ENCODE measurements around the gene APOB. TPM values are rescaled to one million over a fixed set of nuclear protein-coding genes. Genes with fewer than 3 reads are reported as not detected.

Gene APOB
- total RNA-seq, 2 donors from 2014 or later: 7.5 to 14.1 TPM

DNA sequence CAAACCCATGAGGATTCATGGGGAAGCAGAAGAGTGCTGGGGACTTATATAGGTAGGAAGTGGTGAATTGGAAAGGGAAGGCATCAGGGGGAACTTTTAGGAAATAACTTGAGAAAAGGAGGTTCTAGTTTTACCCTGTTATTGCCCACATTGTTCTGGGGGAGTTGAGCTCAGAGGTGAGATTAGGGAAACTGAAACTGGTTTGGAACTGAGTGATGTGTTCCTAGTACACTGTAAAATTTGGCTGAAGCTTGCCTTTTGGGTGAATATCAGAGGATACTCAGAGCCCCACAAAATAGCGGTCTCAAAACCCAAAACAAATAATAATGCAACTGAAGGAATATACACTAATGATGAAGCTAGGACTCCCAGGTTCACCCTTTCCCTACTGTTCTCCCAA, 39.6 kb upstream of the APOB start:
- Histone ChIP-seq H3K4me3 (ENCODE audit: low read length) (no peak overlapping the region), H3K9me3 (ENCODE audit: control insufficient read depth, low read length) (no peaks in the 10 kb centered on the region), H3K9ac (ENCODE audit: extremely low read depth, low read length, poor library complexity, severe bottlenecking) (no peak overlapping the region), H3K4me1 (ENCODE audit: control insufficient read depth, insufficient read depth, low read length) (no peaks in the 10 kb centered on the region), H3K27me3 (ENCODE audit: control insufficient read depth, insufficient read depth, low read length, poor library complexity, severe bottlenecking) (no peaks in the 10 kb centered on the region), H3K36me3 (ENCODE audit: control insufficient read depth, insufficient read depth, low read length) (no peaks in the 10 kb centered on the region), H3K27ac (ENCODE audit: low read depth, low read length) (no peak overlapping the region)
- TF ChIP-seq, protein P1, sequence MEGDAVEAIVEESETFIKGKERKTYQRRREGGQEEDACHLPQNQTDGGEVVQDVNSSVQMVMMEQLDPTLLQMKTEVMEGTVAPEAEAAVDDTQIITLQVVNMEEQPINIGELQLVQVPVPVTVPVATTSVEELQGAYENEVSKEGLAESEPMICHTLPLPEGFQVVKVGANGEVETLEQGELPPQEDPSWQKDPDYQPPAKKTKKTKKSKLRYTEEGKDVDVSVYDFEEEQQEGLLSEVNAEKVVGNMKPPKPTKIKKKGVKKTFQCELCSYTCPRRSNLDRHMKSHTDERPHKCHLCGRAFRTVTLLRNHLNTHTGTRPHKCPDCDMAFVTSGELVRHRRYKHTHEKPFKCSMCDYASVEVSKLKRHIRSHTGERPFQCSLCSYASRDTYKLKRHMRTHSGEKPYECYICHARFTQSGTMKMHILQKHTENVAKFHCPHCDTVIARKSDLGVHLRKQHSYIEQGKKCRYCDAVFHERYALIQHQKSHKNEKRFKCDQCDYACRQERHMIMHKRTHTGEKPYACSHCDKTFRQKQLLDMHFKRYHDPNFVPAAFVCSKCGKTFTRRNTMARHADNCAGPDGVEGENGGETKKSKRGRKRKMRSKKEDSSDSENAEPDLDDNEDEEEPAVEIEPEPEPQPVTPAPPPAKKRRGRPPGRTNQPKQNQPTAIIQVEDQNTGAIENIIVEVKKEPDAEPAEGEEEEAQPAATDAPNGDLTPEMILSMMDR (conservative IDR thresholded peaks at IDR 0.05): no peak
- H3K27ac Mint-ChIP-seq: no peak overlapping the region
- no peak for DNase-seq
- H3K9me3 Mint-ChIP-seq: peaks cover 11% of the 10 kb centered on the region
- H3K4me1 Mint-ChIP-seq: no peaks in the 10 kb centered on the region
- H3K4me3 Mint-ChIP-seq: no peak overlapping the region
- H3K27me3 Mint-ChIP-seq (ENCODE audit: insufficient read depth): no peaks in the 10 kb centered on the region
- WGBS, 2 experiments (ENCODE audit: insufficient coverage in 1 of 2, insufficient read length in 1 of 2): 100% methylated on average over 1 of the region's 1 CpG; no CpG with 5 or more reads in 1 of the 2 experiments
- H3K36me3 Mint-ChIP-seq (ENCODE audit: low read depth): no peaks in the 10 kb centered on the region

- Histone ChIP-seq H3K4me1 (ENCODE audit: control insufficient read depth, insufficient read depth, low read length) (no peaks in the 10 kb centered on the region), H3K27me3 (ENCODE audit: control insufficient read depth, insufficient read depth, low read length, poor library complexity, severe bottlenecking) (no peaks in the 10 kb centered on the region), H3K9me3 (ENCODE audit: control insufficient read depth, low read length) (no peaks in the 10 kb centered on the region), H3K36me3 (ENCODE audit: control insufficient read depth, insufficient read depth, low read length) (no peaks in the 10 kb centered on the region), H3K4me3 (ENCODE audit: low read length) (no peak overlapping the region), H3K9ac (ENCODE audit: extremely low read depth, low read length, poor library complexity, severe bottlenecking) (no peak overlapping the region), H3K27ac (ENCODE audit: low read depth, low read length) (no peak overlapping the region)
- H3K4me1 Mint-ChIP-seq: no peaks in the 10 kb centered on the region
- DNase-seq: no peak
- H3K4me3 Mint-ChIP-seq: no peak overlapping the region
- 86% methylated on average over 1 of the region's 1 CpG; no CpG with 5 or more reads in 1 of the 2 experiments for WGBS, 2 experiments (ENCODE audit: insufficient coverage in 1 of 2, insufficient read length in 1 of 2)
- H3K27me3 Mint-ChIP-seq (ENCODE audit: insufficient read depth): no peaks in the 10 kb centered on the region
- H3K9me3 Mint-ChIP-seq: peaks cover 15% of the 10 kb centered on the region
- H3K36me3 Mint-ChIP-seq (ENCODE audit: low read depth): no peaks in the 10 kb centered on the region
- TF ChIP-seq, protein P1 (conservative IDR thresholded peaks at IDR 0.05): no peak
- H3K27ac Mint-ChIP-seq: no peak overlapping the region
Observed at GRCh38 chr2:21078296-21078695, 34.4 kb upstream of the APOB start.

DNA sequence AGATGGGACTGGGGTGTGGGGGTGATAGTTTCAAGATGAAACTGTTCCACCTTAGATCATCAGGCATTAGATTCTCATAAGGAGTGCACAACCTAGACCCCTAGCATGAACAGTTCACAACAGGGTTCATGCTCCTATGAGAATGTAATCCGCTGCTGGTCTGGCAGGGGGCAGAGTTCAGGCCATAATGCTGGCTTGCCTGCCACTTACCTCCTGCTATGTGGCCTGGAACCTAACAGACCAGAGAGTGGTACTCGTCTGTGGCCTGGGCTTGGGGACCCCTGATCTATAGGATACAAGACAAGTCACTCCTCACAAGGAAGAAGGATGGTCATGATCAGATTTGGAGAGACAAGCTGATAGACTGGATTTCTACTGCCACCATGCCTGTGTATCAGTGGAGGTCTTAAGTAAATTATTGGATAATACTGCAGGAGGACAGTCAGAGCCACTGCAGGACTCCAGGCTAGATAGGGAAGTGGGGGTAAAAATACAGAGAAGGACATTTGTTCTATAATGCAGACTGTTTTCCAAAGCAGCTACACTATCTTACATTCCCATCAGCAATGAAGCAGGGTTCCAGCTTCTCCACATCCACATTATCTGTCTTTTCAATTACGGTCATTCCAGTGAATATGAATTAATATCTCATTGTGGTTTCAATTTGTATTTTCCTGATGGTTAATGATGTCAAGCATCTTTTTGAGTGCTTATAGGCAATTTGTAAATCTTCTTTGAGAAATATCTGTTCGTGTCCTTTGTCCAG, 28.8 kb upstream of the APOB start:
- peaks cover 16% of the 10 kb centered on the region for H3K4me1 ChIP-seq (ENCODE audit: control insufficient read depth, insufficient read depth, low read length)
- Mint-ChIP-seq H3K27ac (no peak overlapping the region), H3K4me1 (peaks cover 25% of the 10 kb centered on the region), H3K27me3 (ENCODE audit: insufficient read depth) (no peaks in the 10 kb centered on the region), H3K4me3 (no peak overlapping the region), H3K36me3 (ENCODE audit: low read depth) (no peaks in the 10 kb centered on the region), H3K9me3 (no peaks in the 10 kb centered on the region)
- H3K9me3 ChIP-seq (ENCODE audit: control insufficient read depth, low read length): no peaks in the 10 kb centered on the region
- TF ChIP-seq, protein P1 (conservative IDR thresholded peaks at IDR 0.05): peak; percentile 49
- H3K36me3 ChIP-seq (ENCODE audit: control insufficient read depth, insufficient read depth, low read length): no peaks in the 10 kb centered on the region
- no peak overlapping the region for H3K4me3 ChIP-seq (ENCODE audit: low read length)
- no peak overlapping the region for H3K27ac ChIP-seq (ENCODE audit: low read depth, low read length)
- H3K27me3 ChIP-seq (ENCODE audit: control insufficient read depth, insufficient read depth, low read length, poor library complexity, severe bottlenecking): no peaks in the 10 kb centered on the region
- no peak overlapping the region for H3K9ac ChIP-seq (ENCODE audit: extremely low read depth, low read length, poor library complexity, severe bottlenecking)
- DNase-seq: peak; percentile 62
- WGBS, 2 experiments (ENCODE audit: insufficient coverage in 1 of 2, insufficient read length in 1 of 2): 92 to 100% methylated on average over 2 to 4 of the region's 4 CpGs

Data from endodermal cell (in vitro differentiated cells).